ENCODE results near the gene ELMO1.

The ELMO1 gene

GRCh38 chr7:37085600-37085999 is 363.1 kb downstream of the ELMO1 start:
- Histone ChIP-seq H3K9me3 (ENCODE audit: control insufficient read depth in 2 of 2, low read length in 2 of 2) (no peaks in the 10 kb centered on the region), H3K27me3 (ENCODE audit: control insufficient read depth in 2 of 2, insufficient read depth in 2 of 2, low read length in 2 of 2) (no peaks in the 10 kb centered on the region), H3K4me1 (ENCODE audit: control insufficient read depth in 2 of 2, insufficient read depth in 2 of 2, low read length in 2 of 2) (no peaks in the 10 kb centered on the region), H3K4me3 (ENCODE audit: low read length in 2 of 2) (no peak overlapping the region), H3K9ac (ENCODE audit: low read depth in 1 of 2, low read length in 2 of 2) (no peak overlapping the region), H3K36me3 (ENCODE audit: control insufficient read depth in 2 of 2, insufficient read depth in 2 of 2, low read length in 2 of 2) (no peaks in the 10 kb centered on the region), H3K27ac (ENCODE audit: low read depth in 2 of 2, low read length in 2 of 2) (no peak overlapping the region)

- Histone ChIP-seq H3K4me3 (ENCODE audit: low read length in 2 of 2) (no peak overlapping the region), H3K27ac (ENCODE audit: low read depth in 2 of 2, low read length in 2 of 2) (no peak overlapping the region)
These were observed 364.4 kb downstream of the ELMO1 start for GRCh38 chr7:37084303-37084702.

GRCh38 chr7:37083311-37084096 is 365.2 kb downstream of the ELMO1 start:
- Histone ChIP-seq H3K36me3 (ENCODE audit: control insufficient read depth in 2 of 2, insufficient read depth in 2 of 2, low read length in 2 of 2) (no peaks in the 10 kb centered on the region), H3K9me3 (ENCODE audit: control insufficient read depth in 2 of 2, low read length in 2 of 2) (no peaks in the 10 kb centered on the region), H3K4me3 (ENCODE audit: low read length in 2 of 2) (no peak overlapping the region), H3K9ac (ENCODE audit: low read depth in 1 of 2, low read length in 2 of 2) (no peak overlapping the region), H3K27ac (ENCODE audit: low read depth in 2 of 2, low read length in 2 of 2) (peak overlapping the region; percentile 19 to 38), H3K27me3 (ENCODE audit: control insufficient read depth in 2 of 2, insufficient read depth in 2 of 2, low read length in 2 of 2) (no peaks in the 10 kb centered on the region), H3K4me1 (ENCODE audit: control insufficient read depth in 2 of 2, insufficient read depth in 2 of 2, low read length in 2 of 2) (no peaks in the 10 kb centered on the region)

More at GRCh38 chr7:37084303-37084702, 364.4 kb downstream of the ELMO1 start:
- Histone ChIP-seq H3K4me1 (ENCODE audit: control insufficient read depth in 2 of 2, insufficient read depth in 2 of 2, low read length in 2 of 2) (no peaks in the 10 kb centered on the region), H3K9ac (ENCODE audit: low read depth in 1 of 2, low read length in 2 of 2) (no peak overlapping the region), H3K9me3 (ENCODE audit: control insufficient read depth in 2 of 2, low read length in 2 of 2) (no peaks in the 10 kb centered on the region), H3K27me3 (ENCODE audit: control insufficient read depth in 2 of 2, insufficient read depth in 2 of 2, low read length in 2 of 2) (no peaks in the 10 kb centered on the region), H3K36me3 (ENCODE audit: control insufficient read depth in 2 of 2, insufficient read depth in 2 of 2, low read length in 2 of 2) (no peaks in the 10 kb centered on the region)

- no peak overlapping the region for H3K4me3 ChIP-seq (ENCODE audit: low read length in 2 of 2)
- H3K36me3 ChIP-seq (ENCODE audit: control insufficient read depth in 2 of 2, insufficient read depth in 2 of 2, low read length in 2 of 2): no peaks in the 10 kb centered on the region
- H3K4me1 ChIP-seq (ENCODE audit: control insufficient read depth in 2 of 2, insufficient read depth in 2 of 2, low read length in 2 of 2): no peaks in the 10 kb centered on the region
- H3K27me3 ChIP-seq (ENCODE audit: control insufficient read depth in 2 of 2, insufficient read depth in 2 of 2, low read length in 2 of 2): no peaks in the 10 kb centered on the region
- H3K27ac ChIP-seq (ENCODE audit: low read depth in 2 of 2, low read length in 2 of 2): no peak overlapping the region
- no peak overlapping the region for H3K9ac ChIP-seq (ENCODE audit: low read depth in 1 of 2, low read length in 2 of 2)
- H3K9me3 ChIP-seq (ENCODE audit: control insufficient read depth in 2 of 2, low read length in 2 of 2): no peaks in the 10 kb centered on the region
These were observed 367.2 kb downstream of the ELMO1 start for GRCh38 chr7:37081436-37081835.

GRCh38 chr7:37079420-37079819 is 369.2 kb downstream of the ELMO1 start:
- Histone ChIP-seq H3K9me3 (ENCODE audit: control insufficient read depth in 2 of 2, low read length in 2 of 2) (no peaks in the 10 kb centered on the region), H3K4me3 (ENCODE audit: low read length in 2 of 2) (no peak overlapping the region)

GRCh38 chr7:37076668-37077067 is 372.0 kb downstream of the ELMO1 start:
- no peak overlapping the region for H3K27ac ChIP-seq (ENCODE audit: low read depth in 2 of 2, low read length in 2 of 2)
- H3K9me3 ChIP-seq (ENCODE audit: control insufficient read depth in 2 of 2, low read length in 2 of 2): no peaks in the 10 kb centered on the region
- H3K9ac ChIP-seq (ENCODE audit: low read depth in 1 of 2, low read length in 2 of 2): no peak overlapping the region
- H3K4me3 ChIP-seq (ENCODE audit: low read length in 2 of 2): no peak overlapping the region
- no peaks in the 10 kb centered on the region for H3K4me1 ChIP-seq (ENCODE audit: control insufficient read depth in 2 of 2, insufficient read depth in 2 of 2, low read length in 2 of 2)
- no peaks in the 10 kb centered on the region for H3K27me3 ChIP-seq (ENCODE audit: control insufficient read depth in 2 of 2, insufficient read depth in 2 of 2, low read length in 2 of 2)
- H3K36me3 ChIP-seq (ENCODE audit: control insufficient read depth in 2 of 2, insufficient read depth in 2 of 2, low read length in 2 of 2): no peaks in the 10 kb centered on the region

More at GRCh38 chr7:37079420-37079819, 369.2 kb downstream of the ELMO1 start:
- Histone ChIP-seq H3K4me1 (ENCODE audit: control insufficient read depth in 2 of 2, insufficient read depth in 2 of 2, low read length in 2 of 2) (no peaks in the 10 kb centered on the region), H3K27me3 (ENCODE audit: control insufficient read depth in 2 of 2, insufficient read depth in 2 of 2, low read length in 2 of 2) (no peaks in the 10 kb centered on the region), H3K36me3 (ENCODE audit: control insufficient read depth in 2 of 2, insufficient read depth in 2 of 2, low read length in 2 of 2) (no peaks in the 10 kb centered on the region), H3K27ac (ENCODE audit: low read depth in 2 of 2, low read length in 2 of 2) (no peak overlapping the region), H3K9ac (ENCODE audit: low read depth in 1 of 2, low read length in 2 of 2) (no peak overlapping the region)

- Histone ChIP-seq H3K27ac (ENCODE audit: low read depth in 2 of 2, low read length in 2 of 2) (no peak overlapping the region), H3K9me3 (ENCODE audit: control insufficient read depth in 2 of 2, low read length in 2 of 2) (no peaks in the 10 kb centered on the region), H3K4me1 (ENCODE audit: control insufficient read depth in 2 of 2, insufficient read depth in 2 of 2, low read length in 2 of 2) (no peaks in the 10 kb centered on the region), H3K27me3 (ENCODE audit: control insufficient read depth in 2 of 2, insufficient read depth in 2 of 2, low read length in 2 of 2) (no peaks in the 10 kb centered on the region), H3K4me3 (ENCODE audit: low read length in 2 of 2) (no peak overlapping the region), H3K9ac (ENCODE audit: low read depth in 1 of 2, low read length in 2 of 2) (no peak overlapping the region), H3K36me3 (ENCODE audit: control insufficient read depth in 2 of 2, insufficient read depth in 2 of 2, low read length in 2 of 2) (no peaks in the 10 kb centered on the region)
These were observed 374.3 kb downstream of the ELMO1 start for GRCh38 chr7:37074370-37074769.

GRCh38 chr7:37071124-37071523 is 377.5 kb downstream of the ELMO1 start:
- no peaks in the 10 kb centered on the region for H3K36me3 ChIP-seq (ENCODE audit: control insufficient read depth in 2 of 2, insufficient read depth in 2 of 2, low read length in 2 of 2)
- no peak overlapping the region for H3K27ac ChIP-seq (ENCODE audit: low read depth in 2 of 2, low read length in 2 of 2)
- no peaks in the 10 kb centered on the region for H3K4me1 ChIP-seq (ENCODE audit: control insufficient read depth in 2 of 2, insufficient read depth in 2 of 2, low read length in 2 of 2)
- H3K9me3 ChIP-seq (ENCODE audit: control insufficient read depth in 2 of 2, low read length in 2 of 2): no peaks in the 10 kb centered on the region
- H3K4me3 ChIP-seq (ENCODE audit: low read length in 2 of 2): no peak overlapping the region
- H3K27me3 ChIP-seq (ENCODE audit: control insufficient read depth in 2 of 2, insufficient read depth in 2 of 2, low read length in 2 of 2): no peaks in the 10 kb centered on the region
- no peak overlapping the region for H3K9ac ChIP-seq (ENCODE audit: low read depth in 1 of 2, low read length in 2 of 2)

GRCh38 chr7:37070471-37070870 is 378.2 kb downstream of the ELMO1 start:
- Histone ChIP-seq H3K4me1 (ENCODE audit: control insufficient read depth in 2 of 2, insufficient read depth in 2 of 2, low read length in 2 of 2) (no peaks in the 10 kb centered on the region), H3K27me3 (ENCODE audit: control insufficient read depth in 2 of 2, insufficient read depth in 2 of 2, low read length in 2 of 2) (no peaks in the 10 kb centered on the region), H3K4me3 (ENCODE audit: low read length in 2 of 2) (no peak overlapping the region), H3K27ac (ENCODE audit: low read depth in 2 of 2, low read length in 2 of 2) (no peak overlapping the region), H3K9me3 (ENCODE audit: control insufficient read depth in 2 of 2, low read length in 2 of 2) (no peaks in the 10 kb centered on the region), H3K9ac (ENCODE audit: low read depth in 1 of 2, low read length in 2 of 2) (no peak overlapping the region), H3K36me3 (ENCODE audit: control insufficient read depth in 2 of 2, insufficient read depth in 2 of 2, low read length in 2 of 2) (no peaks in the 10 kb centered on the region)

- Histone ChIP-seq H3K4me1 (ENCODE audit: control insufficient read depth in 2 of 2, insufficient read depth in 2 of 2, low read length in 2 of 2) (no peaks in the 10 kb centered on the region), H3K4me3 (ENCODE audit: low read length in 2 of 2) (no peak overlapping the region), H3K27ac (ENCODE audit: low read depth in 2 of 2, low read length in 2 of 2) (no peak overlapping the region), H3K9ac (ENCODE audit: low read depth in 1 of 2, low read length in 2 of 2) (no peak overlapping the region), H3K27me3 (ENCODE audit: control insufficient read depth in 2 of 2, insufficient read depth in 2 of 2, low read length in 2 of 2) (no peaks in the 10 kb centered on the region), H3K36me3 (ENCODE audit: control insufficient read depth in 2 of 2, insufficient read depth in 2 of 2, low read length in 2 of 2) (no peaks in the 10 kb centered on the region), H3K9me3 (ENCODE audit: control insufficient read depth in 2 of 2, low read length in 2 of 2) (no peaks in the 10 kb centered on the region)
These were observed 378.6 kb downstream of the ELMO1 start for GRCh38 chr7:37070031-37070430.

Data from mucosa of rectum (tissue), 2 donors.